WTC11 (cell line): Measurements from ENCODE around the gene CHRNB1. TPM values are rescaled to one million over a fixed set of nuclear protein-coding genes. Genes with fewer than 3 reads are reported as not detected.

ENCODE experiments used
- ATAC-seq: fragments of 200-7000 bp; cut with Tn5 transposase; 2 replicates; pipeline ENCODE4 v1.10.0; 2021; ENCODE audit warnings: mild to moderate bottlenecking, moderate library complexity
- CTCF ChIA-PET: fragments of 300-600 bp; sonication (Branson Sonifier 250); formaldehyde crosslinking; loops from one replicate; lab custom pipeline; 2021; ENCODE audit warnings: antibody characterized with exemption; lab: Charles Lee
- POLR2A ChIA-PET: fragments of 350-600 bp; sonication (Branson Sonifier 250); formaldehyde crosslinking; loops from one replicate; lab custom pipeline; 2021; ENCODE audit warnings: antibody characterized with exemption; lab: Charles Lee
- DNase-seq: peaks from one replicate; pipeline ENCODE4 v3.0.0; 2021; ENCODE audit warnings: low spot score
- H3K27ac Mint-ChIP-seq: 2 replicates; pipeline ENCODE4 v1.8.0; 2021; ENCODE audit warnings: mixed read lengths
- H3K27me3 Mint-ChIP-seq: 2 replicates; pipeline ENCODE4 v1.8.0; 2021; ENCODE audit warnings: low read depth, mild to moderate bottlenecking, moderate library complexity, mixed read lengths
- H3K36me3 Mint-ChIP-seq: 2 replicates; pipeline ENCODE4 v1.8.0; 2021; ENCODE audit warnings: mixed read lengths
- H3K4me1 Mint-ChIP-seq: 2 replicates; pipeline ENCODE4 v1.8.0; 2022; ENCODE audit warnings: mixed read lengths
- H3K4me3 Mint-ChIP-seq: 2 replicates; pipeline ENCODE4 v1.8.0; 2021; ENCODE audit warnings: mild to moderate bottlenecking, moderate library complexity, mixed read lengths
- H3K9me3 Mint-ChIP-seq: 2 replicates; pipeline ENCODE4 v1.8.0; 2021; ENCODE audit warnings: mixed read lengths
- ATF1 ChIP-seq: sonication (generic); formaldehyde crosslinking; IDR thresholded peaks from 2 replicates; pipeline ENCODE4 v1.8.1; 2023; ENCODE audit warnings: mild to moderate bottlenecking, moderate library complexity, missing genetic modification reagents
- CREM ChIP-seq: sonication (generic); formaldehyde crosslinking; IDR thresholded peaks from 2 replicates; pipeline ENCODE4 v1.8.1; 2022; ENCODE audit warnings: mild to moderate bottlenecking, missing genetic modification reagents, moderate library complexity
- E2F5 ChIP-seq: sonication (generic); formaldehyde crosslinking; IDR thresholded peaks from 2 replicates; pipeline ENCODE4 v1.8.1; 2022; ENCODE audit warnings: mild to moderate bottlenecking, moderate library complexity, missing genetic modification reagents
- ESRRA ChIP-seq: sonication (generic); formaldehyde crosslinking; IDR thresholded peaks from 2 replicates; pipeline ENCODE4 v1.8.1; 2022; ENCODE audit warnings: mild to moderate bottlenecking, missing genetic modification reagents, borderline replicate concordance
- FOXP1 ChIP-seq: sonication (generic); formaldehyde crosslinking; IDR thresholded peaks from 2 replicates; pipeline ENCODE4 v1.8.0; 2022; ENCODE audit warnings: missing genetic modification reagents, mild to moderate bottlenecking, moderate library complexity, borderline replicate concordance
- HMGXB4 ChIP-seq: sonication (generic); formaldehyde crosslinking; IDR thresholded peaks from 2 replicates; pipeline ENCODE4 v1.8.1; 2023; ENCODE audit warnings: mild to moderate bottlenecking, moderate library complexity, missing genetic modification reagents
- JUN ChIP-seq: sonication (generic); formaldehyde crosslinking; IDR thresholded peaks from 2 replicates; pipeline ENCODE4 v1.8.0; 2023; ENCODE audit warnings: mild to moderate bottlenecking, missing genetic modification reagents
- MYBL2 ChIP-seq: sonication (generic); formaldehyde crosslinking; IDR thresholded peaks from 2 replicates; pipeline ENCODE4 v1.8.1; 2023; ENCODE audit warnings: mild to moderate bottlenecking, moderate library complexity, missing genetic modification reagents
- NFATC4 ChIP-seq: fragments of 250-450 bp; sonication (Bioruptor Pico); IDR thresholded peaks from 2 replicates; pipeline ENCODE4 v1.9.0; 2021; ENCODE audit warnings: mild to moderate bottlenecking
- NFE2L1 ChIP-seq: sonication (generic); formaldehyde crosslinking; IDR thresholded peaks from 2 replicates; pipeline ENCODE4 v1.8.1; 2023; ENCODE audit warnings: missing genetic modification reagents
- NFYB ChIP-seq: sonication (generic); formaldehyde crosslinking; conservative IDR thresholded peaks from 2 replicates; pipeline ENCODE4 v1.8.0; 2022; ENCODE audit warnings: low read depth, missing genetic modification reagents
- SP1 ChIP-seq: sonication (generic); formaldehyde crosslinking; conservative IDR thresholded peaks from 2 replicates; pipeline ENCODE4 v1.8.1; 2022; ENCODE audit warnings: missing genetic modification reagents
- TEAD4 ChIP-seq: sonication (generic); formaldehyde crosslinking; IDR thresholded peaks from 2 replicates; pipeline ENCODE4 v1.8.0; 2022; ENCODE audit warnings: mild to moderate bottlenecking, missing genetic modification reagents
- total RNA-seq: library from RNA; stranded (reverse); gene quantifications from 3 replicates; pipeline ENCODE4 v1.2.3, GENCODE V29; 2021
- TF ChIP-seq, protein P1 (sequence below): sonication (generic); formaldehyde crosslinking; IDR thresholded peaks from 2 replicates; pipeline ENCODE4 v1.8.0; 2022; ENCODE audit warnings: mild to moderate bottlenecking, missing genetic modification reagents

Gene CHRNB1
- total RNA-seq, 1 experiment from 2014 or later, result 16.0 TPM

- peaks cover 7% of the 10 kb centered on the region for H3K36me3 Mint-ChIP-seq
- no peaks in the 10 kb centered on the region; the same call in 1 of the 2 replicates for H3K27me3 Mint-ChIP-seq
- POLR2A ChIA-PET, result interaction anchor here (0.6 to 2.5 kb wide), 21 partner anchors 9 to 185 kb away, joined by 3 to 38 read pairs (median 4); partner anchors contain the start of genes ACAP1, CHRNB1, NEURL4 and PLSCR3
- CTCF ChIA-PET, result interaction anchor here (0.6 to 3.3 kb wide), 40 partner anchors 10 to 1522 kb away, joined by 3 to 59 read pairs (median 5); partner anchors contain the start of genes ACAP1, CHRNB1, KCTD11 and NEURL4
- DNase-seq (peak; percentile 99), ATAC-seq (peak; percentile 87)
- H3K4me3 Mint-ChIP-seq, result peak within 1 kb of the TSS; percentile 84
- H3K4me1 Mint-ChIP-seq, result peaks cover 29% of the 10 kb centered on the region
- TF ChIP-seq ESRRA (CRISPR knock-in tag) (0 out of 2 replicates have a peak, but pooled peaks have one; percentile 22), HMGXB4 (CRISPR knock-in tag) (peak; percentile 25; the same call in 1 of the 2 replicates), SP1 (CRISPR knock-in tag) (peak; percentile 66), NFE2L1 (CRISPR knock-in tag) (no peak), ATF1 (CRISPR knock-in tag) (no peak), NFYB (CRISPR knock-in tag) (peak; percentile 77), FOXP1 (peak; percentile 66; the same call in 1 of the 2 replicates), JUN (CRISPR knock-in tag) (no peak), NFATC4 (no peak), E2F5 (0 out of 2 replicates have a peak, but pooled peaks have one; percentile 43), CREM (CRISPR knock-in tag) (0 out of 2 replicates have a peak, but pooled peaks have one; percentile 32)
- TF ChIP-seq, protein P1, sequence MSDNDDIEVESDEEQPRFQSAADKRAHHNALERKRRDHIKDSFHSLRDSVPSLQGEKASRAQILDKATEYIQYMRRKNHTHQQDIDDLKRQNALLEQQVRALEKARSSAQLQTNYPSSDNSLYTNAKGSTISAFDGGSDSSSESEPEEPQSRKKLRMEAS (CRISPR knock-in tag), result 0 out of 2 replicates have a peak, but pooled peaks have one; percentile 12
- H3K27ac Mint-ChIP-seq, result peak within 1 kb of the TSS; percentile 85
- H3K9me3 Mint-ChIP-seq, result no peaks in the 10 kb centered on the region
Observed at GRCh38 chr17:7403977-7404736, 40.7 kb upstream of the CHRNB1 start, which contains the start of gene TMEM256. TMEM256 (minus strand) TSS chr17:7404097; CDS start chr17:7404084, 13 bp downstream.

GRCh38 chr17:7404737-7405349, 40.0 kb upstream of the CHRNB1 start:
- Mint-ChIP-seq H3K4me1 (peaks cover 30% of the 10 kb centered on the region), H3K27me3 (no peaks in the 10 kb centered on the region; the same call in 1 of the 2 replicates), H3K9me3 (no peaks in the 10 kb centered on the region), H3K27ac (0 out of 2 replicates have a peak overlapping the region, but pooled peaks have one; percentile 45), H3K36me3 (peaks cover 14% of the 10 kb centered on the region), H3K4me3 (peak overlapping the region; percentile 84)
- TF ChIP-seq MYBL2 (CRISPR knock-in tag) (peak; percentile 28; the same call in 1 of the 2 replicates), SP1 (CRISPR knock-in tag) (peak; percentile 27; the same call in 1 of the 2 replicates), TEAD4 (no peak), HMGXB4 (CRISPR knock-in tag) (peak; percentile 6; the same call in 1 of the 2 replicates)
- ATAC-seq, result no peak
- CTCF ChIA-PET, result interaction anchor here (0.6 to 3.3 kb wide), 23 partner anchors 10 to 284 kb away, joined by 3 to 59 read pairs (median 7); partner anchors contain the start of genes ACAP1, CHRNB1, NEURL4 and PLSCR3
- POLR2A ChIA-PET, result interaction anchor here (0.6 to 2.5 kb wide), 14 partner anchors 8 to 184 kb away, joined by 3 to 38 read pairs (median 4); partner anchors contain the start of genes CHRNB1, NEURL4, PLSCR3 and TMEM102
- peak; percentile 69 for DNase-seq
